PC-9 (cell line): Measurements from ENCODE around the gene CHST11. TPM values are rescaled to one million over a fixed set of nuclear protein-coding genes. Genes with fewer than 3 reads are reported as not detected.

Source experiments
- BruUV-seq: library from RNA; stranded (reverse); fragments of 400-500 nt; replicated peaks from 2 replicates; lab custom pipeline; 2021; lab: Mats Ljungman, UMichigan
- CTCF ChIA-PET: fragments of 300-600 bp; sonication (Branson Sonifier 250); formaldehyde crosslinking; loops from one replicate; lab custom pipeline; 2022; ENCODE audit warnings: antibody characterized with exemption; lab: Charles Lee
- POLR2A ChIA-PET: fragments of 300-600 bp; sonication (Branson Sonifier 250); formaldehyde crosslinking; loops from one replicate; lab custom pipeline; 2022; ENCODE audit warnings: antibody characterized with exemption; ENCODE audit not compliant: unreplicated experiment; lab: Charles Lee
- DNase-seq, 2 experiments: peaks; one replicate each; pipeline versions ENCODE4 v3.0.0 to v3.0.0-alpha.2; 2015 to 2022; ENCODE audit warnings: mixed read lengths in 1 of 2
- H2AFZ ChIP-seq: fragments of 200-600 bp; sonication (generic); 2 replicates; pipeline ENCODE4 v1.8.1; 2017; ENCODE audit warnings: antibody characterized with exemption
- H3F3A ChIP-seq: fragments of 200-600 bp; sonication (generic); 2 replicates; pipeline ENCODE4 v1.8.1; 2017; ENCODE audit warnings: antibody characterized with exemption, mild to moderate bottlenecking, low read depth; ENCODE audit not compliant: insufficient read depth
- H3K27ac ChIP-seq: fragments of 200-600 bp; sonication (generic); 2 replicates; pipeline ENCODE4 v1.6.1; 2016; ENCODE audit warnings: mixed run types
- H3K27me3 ChIP-seq: fragments of 200-600 bp; sonication (generic); 2 replicates; pipeline ENCODE4 v1.6.1; 2016; ENCODE audit warnings: low read depth, mixed run types; ENCODE audit not compliant: insufficient read depth
- H3K36me3 ChIP-seq: fragments of 200-600 bp; sonication (generic); 2 replicates; pipeline ENCODE4 v1.6.1; 2016; ENCODE audit warnings: low read depth, mixed run types
- H3K4me1 ChIP-seq: fragments of 200-600 bp; sonication (generic); replicated peaks from 2 replicates; pipeline ENCODE4 v1.6.1; 2016; ENCODE audit warnings: mixed run types; ENCODE audit not compliant: insufficient read depth
- H3K4me2 ChIP-seq: fragments of 200-600 bp; sonication (generic); 2 replicates; pipeline ENCODE4 v1.6.1; 2017; ENCODE audit warnings: mixed run types
- H3K4me3 ChIP-seq: fragments of 200-600 bp; sonication (generic); 2 replicates; pipeline ENCODE4 v1.6.1; 2016; ENCODE audit warnings: mixed run types
- H3K79me2 ChIP-seq: fragments of 200-600 bp; sonication (generic); 2 replicates; pipeline ENCODE4 v1.6.1; 2017; ENCODE audit warnings: low read depth, mixed run types
- H3K9me2 ChIP-seq: fragments of 200-600 bp; sonication (generic); 2 replicates; pipeline ENCODE4 v1.8.1; 2017; ENCODE audit warnings: mild to moderate bottlenecking; ENCODE audit not compliant: insufficient read depth
- H3K9me3 ChIP-seq: fragments of 200-600 bp; sonication (generic); 2 replicates; pipeline ENCODE4 v1.8.1; 2016; ENCODE audit warnings: low read depth; ENCODE audit not compliant: insufficient read depth
- H4K20me1 ChIP-seq: fragments of 200-600 bp; sonication (generic); 2 replicates; pipeline ENCODE4 v1.8.1; 2017; ENCODE audit not compliant: insufficient read depth
- CTCF ChIP-seq: fragments of 200-600 bp; sonication (generic); conservative IDR thresholded peaks from 2 replicates; pipeline ENCODE4 v1.6.1; 2017; ENCODE audit warnings: mixed run types, antibody characterized with exemption, mild to moderate bottlenecking, moderate library complexity
- EZH2 ChIP-seq: fragments of 200-600 bp; sonication (generic); IDR thresholded peaks from 2 replicates; pipeline ENCODE4 v1.8.0; 2017; ENCODE audit warnings: antibody characterized with exemption, low read depth
- intact Hi-C: fragments of 100-400 bp; cut with micrococcal nuclease; formaldehyde crosslinking; loops from one replicate; pipeline ENCODE4 v1.10.0; 2022; ENCODE audit not compliant: unreplicated experiment
- total RNA-seq: library from RNA; stranded (reverse); gene quantifications from 2 replicates; pipeline ENCODE4 v1.2.3, GENCODE V29; 2021

CHST11 gene
- total RNA-seq, 1 experiment from 2014 or later = 39.9 TPM

- Histone ChIP-seq H3K9me2 (no peaks in the 10 kb centered on the region), H3F3A (peaks cover 1% of the 10 kb centered on the region; the same call in 1 of the 2 replicates), H3K36me3 (0 out of 2 replicates have a peak, but pooled peaks cover under 1% of the 10 kb centered on the region), H3K27me3 (no peaks in the 10 kb centered on the region), H4K20me1 (peaks cover 4% of the 10 kb centered on the region; the same call in 1 of the 2 replicates), H3K79me2 (peaks cover 86% of the 10 kb centered on the region), H3K27ac (no peak overlapping the region), H3K4me1 (no peaks in the 10 kb centered on the region), H3K4me2 (no peak overlapping the region), H3K4me3 (no peak overlapping the region), H3K9me3 (no peaks in the 10 kb centered on the region), H2AFZ (no peak overlapping the region)
- no peak for DNase-seq
- intact Hi-C loops = no loop called here
- TF ChIP-seq CTCF = no peak
- no peak for TF ChIP-seq EZH2
- ChIA-PET CTCF (no interaction called here), POLR2A (interaction anchor here (0.9 kb wide), 1 partner anchor 83 kb away, joined by 3 read pairs; no protein-coding TSS in a partner anchor)
- BruUV-seq = no TSS peak
Measured at GRCh38 chr12:104628831-104629135, 172.0 kb downstream of the CHST11 start.

GRCh38 chr12:104630230-104630670, 173.5 kb downstream of the CHST11 start:
- Histone ChIP-seq H2AFZ (no peak overlapping the region), H3K9me2 (no peaks in the 10 kb centered on the region), H3K36me3 (0 out of 2 replicates have a peak, but pooled peaks cover 5% of the 10 kb centered on the region), H3K9me3 (no peaks in the 10 kb centered on the region), H3K79me2 (peaks cover 86% of the 10 kb centered on the region), H3K27ac (no peak overlapping the region), H3K4me2 (no peak overlapping the region), H3K4me1 (no peaks in the 10 kb centered on the region), H3K4me3 (no peak overlapping the region), H4K20me1 (no peaks in the 10 kb centered on the region; the same call in none of the 2 replicates), H3K27me3 (no peaks in the 10 kb centered on the region), H3F3A (no peaks in the 10 kb centered on the region; the same call in 1 of the 2 replicates)
- ChIA-PET POLR2A (no interaction called here), CTCF (no interaction called here)
- BruUV-seq = no TSS peak
- intact Hi-C loops = no loop called here
- TF ChIP-seq EZH2 (no peak), CTCF (no peak)
- no peak for DNase-seq

GRCh38 chr12:104631867-104632266, 175.1 kb downstream of the CHST11 start:
- H3K36me3 ChIP-seq = 0 out of 2 replicates have a peak, but pooled peaks cover 5% of the 10 kb centered on the region
- CTCF ChIA-PET = no interaction called here
- peaks cover 7% of the 10 kb centered on the region; the same call in 1 of the 2 replicates for H3F3A ChIP-seq
- no peaks in the 10 kb centered on the region for H3K9me3 ChIP-seq
- no TSS peak for BruUV-seq
- H2AFZ ChIP-seq = no peak overlapping the region
- H3K79me2 ChIP-seq = peaks cover 90% of the 10 kb centered on the region
- H4K20me1 ChIP-seq = no peaks in the 10 kb centered on the region; the same call in none of the 2 replicates
- POLR2A ChIA-PET = no interaction called here
- intact Hi-C loops = no loop called here
- no peak for DNase-seq
- H3K4me2 ChIP-seq = no peak overlapping the region
- H3K4me1 ChIP-seq = no peaks in the 10 kb centered on the region
- H3K9me2 ChIP-seq = no peaks in the 10 kb centered on the region
- H3K4me3 ChIP-seq = no peak overlapping the region
- no peak overlapping the region for H3K27ac ChIP-seq
- no peak for TF ChIP-seq EZH2
- no peak for TF ChIP-seq CTCF
- H3K27me3 ChIP-seq = no peaks in the 10 kb centered on the region
